Measurements from ENCODE around the gene NUDT9.

DNA sequence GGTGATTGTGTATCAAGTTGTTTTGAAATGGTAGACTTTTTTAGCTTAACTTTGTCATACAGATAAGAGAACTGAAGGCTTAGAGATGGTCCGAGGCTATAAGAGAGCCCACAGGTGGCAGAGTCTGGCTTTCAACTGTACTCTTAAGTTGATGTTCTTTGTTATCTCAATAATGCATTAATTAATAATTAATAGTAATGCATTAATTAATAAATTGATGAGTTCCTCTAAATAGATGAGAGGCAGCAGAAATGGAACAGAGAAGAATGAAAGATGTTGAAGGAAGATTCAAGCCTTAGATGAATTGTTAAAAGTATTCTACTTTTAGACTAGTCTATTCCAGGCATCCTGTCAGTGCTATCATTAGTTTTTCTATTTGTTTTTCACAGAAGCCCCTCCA lies 22.4 kb downstream of the NUDT9 start:
- TF ChIP-seq, protein P1, sequence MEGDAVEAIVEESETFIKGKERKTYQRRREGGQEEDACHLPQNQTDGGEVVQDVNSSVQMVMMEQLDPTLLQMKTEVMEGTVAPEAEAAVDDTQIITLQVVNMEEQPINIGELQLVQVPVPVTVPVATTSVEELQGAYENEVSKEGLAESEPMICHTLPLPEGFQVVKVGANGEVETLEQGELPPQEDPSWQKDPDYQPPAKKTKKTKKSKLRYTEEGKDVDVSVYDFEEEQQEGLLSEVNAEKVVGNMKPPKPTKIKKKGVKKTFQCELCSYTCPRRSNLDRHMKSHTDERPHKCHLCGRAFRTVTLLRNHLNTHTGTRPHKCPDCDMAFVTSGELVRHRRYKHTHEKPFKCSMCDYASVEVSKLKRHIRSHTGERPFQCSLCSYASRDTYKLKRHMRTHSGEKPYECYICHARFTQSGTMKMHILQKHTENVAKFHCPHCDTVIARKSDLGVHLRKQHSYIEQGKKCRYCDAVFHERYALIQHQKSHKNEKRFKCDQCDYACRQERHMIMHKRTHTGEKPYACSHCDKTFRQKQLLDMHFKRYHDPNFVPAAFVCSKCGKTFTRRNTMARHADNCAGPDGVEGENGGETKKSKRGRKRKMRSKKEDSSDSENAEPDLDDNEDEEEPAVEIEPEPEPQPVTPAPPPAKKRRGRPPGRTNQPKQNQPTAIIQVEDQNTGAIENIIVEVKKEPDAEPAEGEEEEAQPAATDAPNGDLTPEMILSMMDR (IDR thresholded peaks at IDR 0.05; ENCODE audit: low read depth, low read length, poor library complexity, severe bottlenecking), result no peak
- TF ChIP-seq EZH2phosphoT487 (IDR thresholded peaks at IDR 0.05; ENCODE audit: borderline replicate concordance, low read length), result no peak
